HL-60 (cell line): ENCODE results near the gene CALN1.

Source experiments
- CTCF ChIP-seq: IDR thresholded peaks from one replicate; pipeline ENCODE4 v1.5.1; 2011; ENCODE audit warnings: low read length, control low read depth, inconsistent platforms; ENCODE audit not compliant: insufficient read depth
- GABPA ChIP-seq: IDR thresholded peaks from 2 replicates; pipeline ENCODE4 v1.6.1; 2012; ENCODE audit warnings: low read depth
- POLR2AphosphoS5 ChIP-seq: IDR thresholded peaks from 2 replicates; pipeline ENCODE4 v1.6.1; 2012; ENCODE audit warnings: low read depth
- REST ChIP-seq: IDR thresholded peaks from 2 replicates; pipeline ENCODE4 v1.6.1; 2012; ENCODE audit warnings: low read depth; ENCODE audit not compliant: insufficient replicate concordance
- SPI1 ChIP-seq: IDR thresholded peaks from 2 replicates; pipeline ENCODE4 v1.6.1; 2012; ENCODE audit warnings: low read depth, mild to moderate bottlenecking, borderline replicate concordance

GRCh38 chr7:72297636-72298035 is 114.5 kb downstream of the CALN1 start:
- TF ChIP-seq POLR2AphosphoS5 (no peak), CTCF (no peak), GABPA (no peak), SPI1 (no peak), REST (no peak)
